CD4-positive, alpha-beta T cell treated with Interleukin-1 beta for 1 hour (primary cell): ENCODE measurements around the gene RNF182.
"Not testable (repeated sequence)": the region's sequence is repeated elsewhere in the genome, so short reads cannot be mapped to it uniquely, and the experiment has no call there.

Experiments
- DNase-seq, 2 donors: peaks; one replicate each; pipeline ENCODE4 v3.0.0-alpha.2; 2020 to 2022

The RNF182 gene

DNA sequence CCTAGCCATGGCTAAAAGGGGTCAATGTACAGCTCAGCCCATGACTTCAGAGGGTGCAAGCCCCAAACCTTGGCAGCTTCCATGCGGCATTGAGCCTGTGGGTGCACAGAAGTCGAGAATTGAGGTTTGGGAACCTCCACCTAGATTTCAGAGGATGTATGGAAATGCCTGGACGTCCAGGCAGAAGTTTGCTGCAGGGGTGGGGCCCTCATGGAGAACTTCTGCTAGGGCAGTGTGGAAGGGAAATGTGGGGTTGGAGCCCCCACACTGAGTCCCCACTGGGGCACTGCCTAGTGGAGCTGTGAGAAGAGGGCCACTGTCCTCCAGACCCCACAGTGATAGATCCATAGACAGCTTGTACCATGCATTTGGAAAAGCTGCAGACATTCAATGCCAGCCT lies 47.9 kb downstream of the RNF182 start:
- DNase-seq = not testable (repeated sequence)

DNA sequence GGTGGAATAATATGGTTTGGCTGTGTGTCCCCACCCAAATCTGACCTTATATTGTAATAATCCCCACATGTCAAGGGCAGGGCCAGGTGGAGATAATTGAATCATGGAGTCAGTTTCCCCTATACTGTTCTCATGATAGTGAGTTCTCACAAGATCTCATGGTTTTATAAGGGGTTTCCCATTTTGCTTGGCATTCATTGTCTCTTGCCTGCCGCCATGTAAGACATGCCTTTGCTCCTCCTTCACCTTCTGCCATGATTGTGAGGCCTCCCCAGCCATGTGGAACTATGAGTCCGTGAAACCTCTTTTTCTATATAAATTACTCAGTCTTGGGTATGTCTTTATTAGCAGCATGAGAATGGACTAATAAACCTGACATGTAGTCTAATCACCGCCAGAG lies 48.7 kb downstream of the RNF182 start:
- DNase-seq = not testable (repeated sequence)

DNA sequence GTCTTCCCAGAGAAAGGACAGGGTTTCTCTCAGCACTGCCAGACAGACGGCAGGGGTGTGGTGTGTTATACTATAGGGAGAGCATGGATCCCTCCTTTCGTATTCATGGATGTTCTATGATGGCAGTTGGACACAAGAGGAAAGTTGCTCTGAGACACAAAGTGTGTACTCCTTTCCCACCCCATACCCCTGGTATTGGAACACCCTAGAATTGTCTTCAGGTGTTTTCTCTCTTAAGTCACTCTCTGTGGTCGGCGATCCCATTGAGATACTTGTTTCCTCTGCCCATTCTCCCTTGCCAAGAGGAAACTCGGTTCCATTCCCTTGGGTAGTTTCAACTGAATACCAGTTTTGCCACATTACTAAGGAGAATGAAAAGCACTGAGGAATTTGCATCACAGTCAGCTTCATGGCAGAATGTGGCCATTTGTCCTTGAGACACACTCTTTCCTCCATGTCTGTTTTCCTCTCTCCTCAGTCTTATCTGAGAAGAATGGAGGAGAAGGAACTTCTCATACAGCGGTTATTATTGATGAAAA lies 53.4 kb downstream of the RNF182 start:
- no peak for DNase-seq

GRCh38 chr6:13978787-13979186 lies 54.0 kb downstream of the RNF182 start:
- DNase-seq = no peak

GRCh38 chr6:13979284-13980171 lies 54.8 kb downstream of the RNF182 start:
- DNase-seq = no peak

- no peak for DNase-seq
These were observed 55.8 kb downstream of the RNF182 start for GRCh38 chr6:13980534-13980933.

DNA sequence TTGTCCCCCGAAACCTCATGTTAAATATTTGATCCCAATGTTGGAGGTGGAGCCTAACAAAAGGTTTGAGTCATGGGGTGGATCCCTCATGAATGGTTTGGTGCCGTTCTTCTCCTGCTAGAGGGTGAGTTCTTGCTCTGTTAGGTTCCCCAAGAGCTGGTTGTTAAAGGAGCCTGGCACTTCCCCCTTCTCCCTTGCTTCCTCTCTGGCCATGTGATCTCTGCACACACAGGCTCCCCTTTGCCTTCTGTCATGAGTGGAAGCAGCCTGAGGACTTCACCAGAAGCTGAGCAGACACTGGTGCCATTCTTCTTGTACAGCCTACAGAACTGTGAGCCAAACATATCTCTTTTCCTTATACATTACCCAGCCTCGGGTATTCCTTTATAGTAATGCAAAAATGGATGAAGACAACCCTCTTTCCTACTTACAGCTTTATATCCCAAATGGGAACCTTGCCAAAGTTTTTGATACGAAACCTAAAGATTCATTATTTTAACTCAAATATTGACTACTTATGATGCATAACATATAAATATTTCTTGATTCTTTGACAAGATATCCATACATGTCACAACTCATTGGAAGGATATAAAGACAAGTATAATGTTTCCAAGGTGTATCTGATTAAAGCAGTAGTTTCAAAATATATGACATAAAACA lies 61.0 kb downstream of the RNF182 start:
- DNase-seq = peak in 1 of 2 donors; percentile 4

- no peak for DNase-seq
These were observed 62.1 kb downstream of the RNF182 start for GRCh38 chr6:13986700-13987399.

- DNase-seq = no peak
These were observed 62.7 kb downstream of the RNF182 start for GRCh38 chr6:13987400-13987865.

DNA sequence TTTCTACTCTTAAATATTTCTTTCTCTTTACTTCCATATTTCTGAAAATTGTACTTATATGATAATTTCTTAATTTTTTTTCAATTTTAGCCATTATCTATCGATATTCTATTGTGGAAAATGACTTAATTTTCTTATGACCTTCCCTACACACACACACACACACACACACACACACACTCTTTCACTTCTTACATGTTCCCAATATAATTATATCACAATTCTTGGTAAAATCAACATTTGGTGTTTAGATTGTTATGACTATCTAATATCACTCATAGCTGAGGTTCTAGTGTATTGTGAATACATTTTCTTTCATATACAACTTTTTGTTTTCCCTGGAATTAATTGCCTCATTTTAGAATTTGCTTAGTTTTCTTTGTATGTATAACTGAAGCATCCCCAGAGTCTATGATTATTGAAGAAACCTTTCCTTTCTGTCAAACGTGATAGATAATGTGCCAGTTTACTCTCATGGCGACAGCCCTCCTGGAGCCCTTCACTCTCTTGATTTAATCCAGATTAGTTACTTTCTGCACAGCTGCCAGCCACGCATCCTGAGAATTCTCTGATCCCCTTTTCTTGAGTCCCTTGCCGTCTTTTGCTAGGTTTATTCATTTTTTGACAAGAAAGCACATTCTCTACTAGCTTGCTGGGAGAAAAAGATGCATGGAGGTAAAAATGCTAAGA lies 63.4 kb downstream of the RNF182 start:
- DNase-seq = no peak

DNA sequence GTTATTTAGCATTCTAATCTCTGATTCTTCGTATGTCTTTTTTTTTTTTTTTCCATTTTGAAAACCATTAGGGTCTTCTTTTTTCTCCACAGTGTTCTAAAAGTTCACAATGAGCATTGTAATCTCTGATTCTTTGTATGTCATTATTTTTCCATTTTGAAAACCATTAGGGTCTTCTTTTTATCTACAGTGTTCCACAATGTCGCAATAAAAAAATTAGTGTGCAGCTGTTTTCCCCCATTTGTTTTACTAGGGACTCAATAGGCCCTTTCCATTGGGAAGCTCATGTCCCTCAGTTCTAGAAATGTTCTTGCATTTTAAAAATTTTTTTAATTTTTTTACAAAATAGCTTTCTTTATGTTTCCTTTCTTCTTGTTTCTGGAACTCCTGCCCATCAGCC lies 64.2 kb downstream of the RNF182 start:
- no peak for DNase-seq

DNA sequence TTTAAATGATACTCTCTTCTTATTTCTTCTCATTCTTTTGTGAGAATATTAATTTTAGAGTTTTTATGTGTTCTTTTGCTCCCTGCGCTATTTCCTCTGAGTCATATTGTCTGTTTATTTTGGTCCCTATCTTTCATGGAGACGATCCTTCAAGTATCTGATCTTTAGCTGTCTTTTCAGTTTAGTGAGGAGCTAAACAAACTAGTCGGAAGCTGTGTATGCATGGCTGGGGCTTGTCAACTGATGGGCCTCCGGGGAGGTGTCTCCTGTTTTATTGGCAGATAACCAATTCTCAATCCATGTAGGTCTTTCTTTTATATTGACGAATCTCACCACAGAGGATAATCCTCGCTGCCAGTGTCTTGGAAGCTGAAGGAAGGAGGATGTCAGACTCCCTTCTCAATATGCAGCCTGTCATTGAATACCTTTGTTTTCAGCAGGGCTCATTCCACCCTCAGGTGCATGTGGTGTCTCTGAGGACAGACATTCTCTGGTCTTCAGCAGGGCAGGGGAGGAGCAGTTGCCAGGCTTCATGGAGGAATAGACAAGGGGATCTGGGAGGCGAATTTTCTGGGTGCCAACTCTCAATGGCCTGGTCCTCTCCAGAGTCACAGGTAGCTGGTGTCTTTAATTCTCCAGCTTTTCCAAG lies 64.9 kb downstream of the RNF182 start:
- DNase-seq = no peak

GRCh38 chr6:13990796-13991195 lies 66.0 kb downstream of the RNF182 start:
- DNase-seq = no peak

GRCh38 chr6:13991393-13991792 lies 66.6 kb downstream of the RNF182 start:
- DNase-seq = no peak

GRCh38 chr6:13992417-13993055 lies 67.8 kb downstream of the RNF182 start:
- DNase-seq = no peak

DNA sequence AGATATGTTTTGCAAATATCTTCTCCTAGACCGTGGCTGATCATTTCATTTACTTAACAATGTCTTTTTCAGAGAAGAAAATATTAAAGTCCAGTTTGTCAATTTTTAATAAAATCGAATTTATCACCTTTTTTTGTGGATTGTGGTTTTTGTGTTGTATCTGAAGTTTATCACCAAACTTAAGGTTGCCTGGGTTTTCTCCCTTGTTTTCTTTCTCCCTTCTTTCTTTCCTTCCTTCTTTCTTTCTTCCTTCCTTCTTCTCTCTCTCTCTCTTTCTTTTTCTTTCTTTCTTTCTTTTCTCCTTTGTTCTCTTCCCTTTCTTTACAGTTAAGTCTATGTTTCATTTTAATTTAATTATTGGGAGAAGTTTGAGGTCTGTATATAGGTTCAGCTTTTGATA lies 68.7 kb downstream of the RNF182 start:
- DNase-seq = no peak

- DNase-seq = no peak
These were observed 73.6 kb downstream of the RNF182 start for GRCh38 chr6:13998356-13998755.

DNA sequence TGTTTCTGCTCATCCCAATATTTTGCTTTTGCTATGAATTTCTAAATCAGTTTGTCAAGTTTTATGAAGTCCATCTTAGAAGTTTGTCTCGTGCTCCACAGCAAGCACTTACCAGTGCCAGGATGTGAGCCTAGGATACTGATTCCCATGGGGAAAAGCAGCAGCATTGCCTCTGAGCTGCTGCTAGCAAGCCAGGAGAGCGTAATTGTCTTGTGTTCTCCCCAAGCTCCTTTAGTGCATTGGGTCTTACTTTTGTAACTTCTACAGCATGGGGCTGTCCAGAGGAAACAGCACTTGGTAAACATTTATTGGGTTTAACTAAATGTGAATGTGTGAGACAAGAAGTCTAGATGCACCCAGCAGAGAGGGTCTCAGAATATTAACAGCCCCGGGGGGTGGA lies 76.1 kb downstream of the RNF182 start:
- DNase-seq = no peak

GRCh38 chr6:14001329-14002012 lies 76.7 kb downstream of the RNF182 start:
- no peak for DNase-seq

GRCh38 chr6:14002176-14002947 lies 77.6 kb downstream of the RNF182 start:
- DNase-seq = no peak
